ENCODE results near the gene LY6G5B.

The LY6G5B gene

GRCh38 chr6:31626952-31627351 is 42.8 kb upstream of the LY6G5B start:
- TF ChIP-seq, protein P1, sequence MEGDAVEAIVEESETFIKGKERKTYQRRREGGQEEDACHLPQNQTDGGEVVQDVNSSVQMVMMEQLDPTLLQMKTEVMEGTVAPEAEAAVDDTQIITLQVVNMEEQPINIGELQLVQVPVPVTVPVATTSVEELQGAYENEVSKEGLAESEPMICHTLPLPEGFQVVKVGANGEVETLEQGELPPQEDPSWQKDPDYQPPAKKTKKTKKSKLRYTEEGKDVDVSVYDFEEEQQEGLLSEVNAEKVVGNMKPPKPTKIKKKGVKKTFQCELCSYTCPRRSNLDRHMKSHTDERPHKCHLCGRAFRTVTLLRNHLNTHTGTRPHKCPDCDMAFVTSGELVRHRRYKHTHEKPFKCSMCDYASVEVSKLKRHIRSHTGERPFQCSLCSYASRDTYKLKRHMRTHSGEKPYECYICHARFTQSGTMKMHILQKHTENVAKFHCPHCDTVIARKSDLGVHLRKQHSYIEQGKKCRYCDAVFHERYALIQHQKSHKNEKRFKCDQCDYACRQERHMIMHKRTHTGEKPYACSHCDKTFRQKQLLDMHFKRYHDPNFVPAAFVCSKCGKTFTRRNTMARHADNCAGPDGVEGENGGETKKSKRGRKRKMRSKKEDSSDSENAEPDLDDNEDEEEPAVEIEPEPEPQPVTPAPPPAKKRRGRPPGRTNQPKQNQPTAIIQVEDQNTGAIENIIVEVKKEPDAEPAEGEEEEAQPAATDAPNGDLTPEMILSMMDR (IDR thresholded peaks at IDR 0.05; ENCODE audit: low read length, missing control alignments): no peak
- no peak for DNase-seq (ENCODE audit: low read depth)
- no peak overlapping the region for H3K4me3 ChIP-seq (replicated peaks; ENCODE audit: low read depth, low read length)

- DNase-seq (ENCODE audit: low read depth): no peak
- TF ChIP-seq, protein P1 (IDR thresholded peaks at IDR 0.05; ENCODE audit: low read length, missing control alignments): no peak
- no peak overlapping the region for H3K4me3 ChIP-seq (replicated peaks; ENCODE audit: low read depth, low read length)
Observed at GRCh38 chr6:31627690-31628287, 42.0 kb upstream of the LY6G5B start.

DNA sequence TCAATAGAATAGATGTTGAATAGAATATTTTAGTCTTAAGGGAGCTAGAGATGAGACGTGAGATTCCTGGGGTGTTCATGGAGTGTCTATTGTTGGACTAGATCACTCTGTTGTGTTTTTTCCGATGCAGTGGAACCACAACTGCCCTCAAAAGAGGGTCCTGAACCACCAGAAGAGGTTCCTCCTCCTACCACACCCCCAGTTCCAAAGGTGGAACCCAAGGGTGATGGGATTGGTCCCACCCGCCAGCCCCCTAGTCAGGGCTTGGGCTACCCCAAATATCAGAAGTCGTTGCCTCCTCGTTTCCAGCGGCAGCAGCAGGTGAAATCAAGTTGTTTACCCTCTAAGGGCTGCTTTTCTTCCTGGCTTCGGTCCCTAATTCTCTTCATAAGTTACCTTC is 40.8 kb upstream of the LY6G5B start:
- TF ChIP-seq, protein P1 (IDR thresholded peaks at IDR 0.05; ENCODE audit: low read length, missing control alignments): no peak
- no peak for DNase-seq (ENCODE audit: low read depth)

DNA sequence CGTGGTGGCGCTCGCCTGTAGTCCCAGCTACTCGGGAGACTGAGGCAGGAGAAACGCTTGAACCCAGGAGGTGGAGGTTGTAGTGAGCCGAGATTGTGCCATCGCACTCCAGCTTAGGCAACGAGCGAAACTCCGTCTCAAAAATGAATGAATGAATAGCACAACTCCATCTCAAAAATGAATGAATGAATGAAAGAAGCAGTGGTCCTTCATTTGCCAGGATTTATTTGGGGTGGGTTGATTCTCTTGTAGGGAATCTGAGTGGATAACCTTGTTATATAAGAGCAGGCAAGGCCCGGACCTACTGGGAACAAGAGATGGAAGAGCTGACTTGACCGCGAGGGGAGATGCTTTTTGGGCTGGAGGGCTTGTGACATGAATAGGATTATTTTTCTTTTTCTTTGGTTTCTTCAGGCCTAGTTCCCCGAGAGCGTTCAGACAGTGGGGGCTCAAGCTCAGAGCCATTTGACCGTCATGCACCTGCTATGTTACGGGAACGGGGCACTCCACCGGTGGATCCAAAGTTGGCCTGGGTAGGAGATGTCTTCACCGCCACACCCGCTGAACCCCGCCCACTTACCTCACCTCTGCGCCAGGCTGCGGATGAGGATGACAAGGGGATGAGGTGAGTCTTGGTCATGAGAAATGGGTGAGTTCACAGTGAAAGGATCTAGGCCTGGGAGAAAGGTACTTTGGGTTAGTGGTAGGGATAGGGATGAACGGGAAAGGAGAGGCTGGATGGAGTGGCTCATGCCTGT is 39.4 kb upstream of the LY6G5B start:
- no peak overlapping the region for H3K4me3 ChIP-seq (replicated peaks; ENCODE audit: low read depth, low read length)
- DNase-seq (ENCODE audit: low read depth): no peak
- TF ChIP-seq, protein P1 (IDR thresholded peaks at IDR 0.05; ENCODE audit: low read length, missing control alignments): no peak

More for the DNA sequence above, 40.8 kb upstream of the LY6G5B start:
- no peak overlapping the region for H3K4me3 ChIP-seq (replicated peaks; ENCODE audit: low read depth, low read length)

DNA sequence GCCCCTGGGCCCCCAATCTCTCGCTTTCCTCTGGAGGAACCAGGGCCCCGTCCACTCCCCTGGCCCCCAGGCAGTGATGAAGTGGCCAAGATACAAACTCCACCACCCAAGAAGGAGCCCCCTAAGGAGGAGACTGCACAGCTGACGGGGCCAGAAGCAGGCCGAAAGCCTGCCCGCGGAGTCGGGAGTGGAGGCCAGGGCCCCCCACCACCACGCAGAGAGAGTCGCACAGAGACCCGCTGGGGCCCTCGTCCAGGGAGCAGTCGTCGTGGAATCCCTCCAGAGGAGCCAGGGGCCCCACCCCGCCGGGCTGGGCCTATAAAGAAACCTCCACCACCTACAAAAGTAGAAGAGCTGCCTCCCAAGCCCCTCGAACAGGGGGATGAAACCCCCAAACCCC is 38.6 kb upstream of the LY6G5B start:
- H3K4me3 ChIP-seq (replicated peaks; ENCODE audit: low read depth, low read length): no peak overlapping the region
- TF ChIP-seq, protein P1 (IDR thresholded peaks at IDR 0.05; ENCODE audit: low read length, missing control alignments): no peak
- DNase-seq (ENCODE audit: low read depth): no peak

GRCh38 chr6:31631681-31632278 is 38.0 kb upstream of the LY6G5B start:
- no peak overlapping the region for H3K4me3 ChIP-seq (replicated peaks; ENCODE audit: low read depth, low read length)
- TF ChIP-seq, protein P1 (IDR thresholded peaks at IDR 0.05; ENCODE audit: low read length, missing control alignments): no peak
- DNase-seq (ENCODE audit: low read depth): no peak
